Adrenal gland (tissue), 5 donors: ENCODE measurements around the gene RIN1.

Experiments used
- POLR2A ChIP-seq, 2 donors: fragments of 450-650 bp; IDR thresholded peaks; one replicate each; pipeline ENCODE4 v1.6.1; 2017; ENCODE audit warnings: antibody characterized with exemption in 2 of 2, mild to moderate bottlenecking in 2 of 2, moderate library complexity in 1 of 2
- TF ChIP-seq, protein P1 (sequence below), 6 experiments: fragments of 450-650 bp in 4 of 6; fragments of 200-600 bp in 2 of 6; sonication (generic) in 1 of 6; IDR thresholded peaks; 1 replicate in 5 of 6; 2 replicates in 1 of 6; pipeline versions ENCODE4 v1.5.1 to v1.8.0; 2016 to 2021; ENCODE audit warnings: antibody characterized with exemption in 6 of 6, mild to moderate bottlenecking in 2 of 6, moderate library complexity in 1 of 6
- donor health status: DM: no; HTN: no; CAD: no.

GRCh38 chr11:66365166-66365565, 28.9 kb upstream of the RIN1 start:
- TF ChIP-seq, protein P1, sequence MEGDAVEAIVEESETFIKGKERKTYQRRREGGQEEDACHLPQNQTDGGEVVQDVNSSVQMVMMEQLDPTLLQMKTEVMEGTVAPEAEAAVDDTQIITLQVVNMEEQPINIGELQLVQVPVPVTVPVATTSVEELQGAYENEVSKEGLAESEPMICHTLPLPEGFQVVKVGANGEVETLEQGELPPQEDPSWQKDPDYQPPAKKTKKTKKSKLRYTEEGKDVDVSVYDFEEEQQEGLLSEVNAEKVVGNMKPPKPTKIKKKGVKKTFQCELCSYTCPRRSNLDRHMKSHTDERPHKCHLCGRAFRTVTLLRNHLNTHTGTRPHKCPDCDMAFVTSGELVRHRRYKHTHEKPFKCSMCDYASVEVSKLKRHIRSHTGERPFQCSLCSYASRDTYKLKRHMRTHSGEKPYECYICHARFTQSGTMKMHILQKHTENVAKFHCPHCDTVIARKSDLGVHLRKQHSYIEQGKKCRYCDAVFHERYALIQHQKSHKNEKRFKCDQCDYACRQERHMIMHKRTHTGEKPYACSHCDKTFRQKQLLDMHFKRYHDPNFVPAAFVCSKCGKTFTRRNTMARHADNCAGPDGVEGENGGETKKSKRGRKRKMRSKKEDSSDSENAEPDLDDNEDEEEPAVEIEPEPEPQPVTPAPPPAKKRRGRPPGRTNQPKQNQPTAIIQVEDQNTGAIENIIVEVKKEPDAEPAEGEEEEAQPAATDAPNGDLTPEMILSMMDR (IDR thresholded peaks at IDR 0.05) = no peak
- TF ChIP-seq POLR2A (IDR thresholded peaks at IDR 0.05) = no peak
